HepG2 (cell line): Measurements from ENCODE around the gene RPS6KA3. TPM values are rescaled to one million over a fixed set of nuclear protein-coding genes. Genes with fewer than 3 reads are reported as not detected.
"Not testable (repeated sequence)": the region's sequence is repeated elsewhere in the genome, so short reads cannot be mapped to it uniquely, and the experiment has no call there.

ENCODE experiments used
- ATAC-seq: fragments of 200-7000 bp; cut with Tn5 transposase; 3 replicates; pipeline ENCODE4 v1.9.1; 2020; ENCODE audit warnings: mild to moderate bottlenecking, moderate library complexity
- BruUV-seq: library from RNA; stranded (reverse); fragments of 400-500 nt; replicated peaks from 2 replicates; lab custom pipeline; 2021; lab: Mats Ljungman, UMichigan
- CTCF ChIA-PET: fragments of 300-600 bp; formaldehyde crosslinking; extraction: SDS; loops from one replicate; lab custom pipeline; 2021; ENCODE audit warnings: low total read pairs, inconsistent platforms, low intra/inter-chr PET ratio; lab: Yijun Ruan, JAX
- POLR2A ChIA-PET: fragments of 350-600 bp; sonication (Branson Sonifier 250); formaldehyde crosslinking; loops from one replicate; lab custom pipeline; 2020; ENCODE audit warnings: antibody characterized with exemption, inconsistent platforms; lab: Yijun Ruan, JAX
- DNase-seq: peaks from one replicate; pipeline ENCODE4 v3.0.0-alpha.2; 2015; ENCODE audit warnings: low spot score
- FAIRE-seq: peaks from 3 replicates; lab custom pipeline; 2011; peaks lifted over from hg19 to GRCh38; lab: Jason Lieb, UNC
- H2AFZ ChIP-seq: one replicate; pipeline ENCODE4 v1.6.1; 2011; ENCODE audit warnings: low read length, inconsistent platforms
- H3K27ac ChIP-seq: fragments of 300-600 bp; 3 replicates; pipeline ENCODE4 v1.8.0; 2011; ENCODE audit warnings: mixed run types, mild to moderate bottlenecking, mixed read lengths, low read length, inconsistent platforms; ENCODE audit not compliant: insufficient read depth; ENCODE audit errors: extremely low read length
- H3K27me3 ChIP-seq, 2 experiments: fragments of 200-600 bp in 1 of 2; 2 replicates in 1 of 2; 3 replicates in 1 of 2; pipeline versions ENCODE4 v1.6.0 to v1.8.0; 2011; ENCODE audit warnings: low read length in 2 of 2, mild to moderate bottlenecking in 2 of 2, moderate library complexity in 2 of 2, inconsistent platforms in 1 of 2; ENCODE audit not compliant: insufficient read depth in 2 of 2, control insufficient read depth in 1 of 2
- H3K36me3 ChIP-seq, 2 experiments: fragments of 200-600 bp in 1 of 2; replicated peaks in 1 of 2; 2 replicates in 1 of 2; 3 replicates in 1 of 2; pipeline versions ENCODE4 v1.5.1 to v1.8.0; 2011; ENCODE audit warnings: low read length in 2 of 2, inconsistent platforms in 1 of 2; ENCODE audit not compliant: insufficient read depth in 2 of 2, control insufficient read depth in 1 of 2
- H3K4me1 ChIP-seq: 2 replicates; pipeline ENCODE4 v1.5.1; 2012; ENCODE audit warnings: low read length, inconsistent platforms; ENCODE audit not compliant: insufficient read depth
- H3K4me2 ChIP-seq: 2 replicates; pipeline ENCODE4 v1.6.0; 2011; ENCODE audit warnings: low read depth, low read length, inconsistent platforms
- H3K4me3 ChIP-seq, 3 experiments: fragments of 200-600 bp in 1 of 3; sonication (generic), shearing (Covaris generic) in 1 of 3; replicated peaks in 1 of 3; 2 replicates each; pipeline ENCODE4 v1.5.1; 2011 to 2016; ENCODE audit warnings: low read length in 3 of 3, inconsistent platforms in 2 of 3, low read depth in 2 of 3, mild to moderate bottlenecking in 2 of 3, control low read depth in 1 of 3, mixed read lengths in 1 of 3; ENCODE audit not compliant: insufficient read depth in 1 of 3
- H3K79me2 ChIP-seq: one replicate; pipeline ENCODE4 v1.6.1; 2011; ENCODE audit warnings: low read length, inconsistent platforms; ENCODE audit not compliant: insufficient read depth
- H3K9ac ChIP-seq: 2 replicates; pipeline ENCODE4 v1.6.0; 2011; ENCODE audit warnings: mild to moderate bottlenecking, low read depth, low read length, inconsistent platforms; ENCODE audit not compliant: insufficient read depth
- H3K9me3 ChIP-seq: 2 replicates; pipeline ENCODE4 v1.5.1; 2012; ENCODE audit warnings: mild to moderate bottlenecking, low read length
- H4K20me1 ChIP-seq: 2 replicates; pipeline ENCODE4 v1.6.0; 2011; ENCODE audit warnings: inconsistent platforms, mild to moderate bottlenecking, low read length, moderate library complexity; ENCODE audit not compliant: insufficient read depth
- MED1 ChIP-seq: sonication (generic); formaldehyde crosslinking; IDR thresholded peaks from 2 replicates; pipeline ENCODE4 v1.4.0; 2020; ENCODE audit warnings: missing genetic modification reagents
- POLR2A ChIP-seq, 2 experiments: IDR thresholded peaks; 2 replicates each; pipeline ENCODE4 v1.6.1; 2011; ENCODE audit warnings: low read depth in 2 of 2, low read length in 2 of 2, mild to moderate bottlenecking in 1 of 2, moderate library complexity in 1 of 2; ENCODE audit not compliant: insufficient read depth in 1 of 2
- POLR2AphosphoS5 ChIP-seq: IDR thresholded peaks from 2 replicates; pipeline ENCODE4 v1.6.1; 2012; ENCODE audit warnings: low read depth, low read length
- ZNF121 ChIP-seq: sonication (generic); formaldehyde crosslinking; IDR thresholded peaks from 2 replicates; pipeline ENCODE4 v1.5.0; 2020; ENCODE audit warnings: mild to moderate bottlenecking, missing genetic modification reagents
- WGBS: methylation state at CpG from one replicate; pipeline ENCODE4 v1.1.6; 2017; ENCODE audit warnings: low lambda C conversion rate; 5-methylcytosine and 5-hydroxymethylcytosine counted together
- in situ Hi-C: cut with HindIII; loops from 2 replicates; pipeline ENCODE4 v1.10.0; 2017; ENCODE audit warnings: low pct_unique_long_range_greater_than_20kb; ENCODE audit not compliant: extremely low pct_ligation_motif_present
- intact Hi-C: fragments of 100-400 bp; cut with micrococcal nuclease; formaldehyde crosslinking; loops from one replicate; pipeline ENCODE4 v1.10.0; 2022; ENCODE audit not compliant: unreplicated experiment
- polyA plus RNA-seq, 8 experiments: library from polyadenylated mRNA; depleted of rRNA in 3 of 8; stranded (reverse) in 7 of 8; unstranded in 1 of 8; fragments of >200 nt; fragmentation: Illumina TruSeq in 4 of 8; extraction: Trizol in 4 of 8; gene quantifications; 2 replicates each; pipeline versions ENCODE4 v1.2.1 to v1.2.3, GENCODE V29; 2011 to 2016; ENCODE audit warnings: low read depth in 4 of 8, missing spikeins in 1 of 8, mixed read lengths in 1 of 8; ENCODE audit not compliant: insufficient read depth in 1 of 8
- total RNA-seq, 5 experiments: library from RNA; depleted of rRNA; stranded (reverse); fragments of >200 nt; fragmentation: Illumina TruSeq; extraction: Trizol; gene quantifications; 2 replicates each; pipeline ENCODE4 v1.2.3, GENCODE V29; 2016; ENCODE audit warnings: low read depth in 1 of 5
- TF ChIP-seq, protein P1 (sequence below): sonication (generic); formaldehyde crosslinking; IDR thresholded peaks from 2 replicates; pipeline ENCODE4 v1.5.0; 2020; ENCODE audit warnings: mild to moderate bottlenecking, missing genetic modification reagents

Gene RPS6KA3
- total and polyA plus RNA-seq, 2 of the 13 experiments (the other 11 are each of a cell fraction or from before 2014, with no cell fraction given): 314 to 357 TPM

DNA sequence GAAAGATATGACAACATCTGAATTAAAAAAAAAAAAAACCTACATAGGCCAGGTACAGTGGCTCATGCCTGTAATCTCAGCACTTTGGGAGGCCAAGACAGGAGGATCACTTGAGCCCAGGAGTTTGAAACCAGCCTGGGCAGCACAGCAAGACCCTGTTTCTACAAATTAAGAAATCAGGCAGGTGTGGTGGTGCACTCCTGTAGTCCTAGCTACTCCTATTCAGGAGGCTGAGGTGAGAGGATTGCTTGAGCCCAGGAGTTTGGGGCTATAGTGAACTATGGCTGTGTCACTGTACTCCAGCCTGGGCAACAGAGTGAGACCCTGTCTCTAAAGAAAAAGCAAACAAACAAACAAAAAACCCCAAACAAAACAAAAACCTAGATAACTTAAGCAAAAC, 104.2 kb downstream of the RPS6KA3 start:
- DNase-seq, H3K9me3 ChIP-seq, intact Hi-C loops, H3K4me2 ChIP-seq, BruUV-seq, ATAC-seq, H3K9ac ChIP-seq, FAIRE-seq, CTCF ChIA-PET, H3K27ac ChIP-seq, H4K20me1 ChIP-seq, H3K27me3 ChIP-seq, H3K4me1 ChIP-seq, in situ Hi-C loops, H3K79me2 ChIP-seq, H3K4me3 ChIP-seq, H2AFZ ChIP-seq, POLR2A ChIA-PET: not testable (repeated sequence)
- peak; percentile 62; the same call in 1 of the 2 replicates for TF ChIP-seq ZNF121 (CRISPR knock-in tag)
- TF ChIP-seq, protein P1, sequence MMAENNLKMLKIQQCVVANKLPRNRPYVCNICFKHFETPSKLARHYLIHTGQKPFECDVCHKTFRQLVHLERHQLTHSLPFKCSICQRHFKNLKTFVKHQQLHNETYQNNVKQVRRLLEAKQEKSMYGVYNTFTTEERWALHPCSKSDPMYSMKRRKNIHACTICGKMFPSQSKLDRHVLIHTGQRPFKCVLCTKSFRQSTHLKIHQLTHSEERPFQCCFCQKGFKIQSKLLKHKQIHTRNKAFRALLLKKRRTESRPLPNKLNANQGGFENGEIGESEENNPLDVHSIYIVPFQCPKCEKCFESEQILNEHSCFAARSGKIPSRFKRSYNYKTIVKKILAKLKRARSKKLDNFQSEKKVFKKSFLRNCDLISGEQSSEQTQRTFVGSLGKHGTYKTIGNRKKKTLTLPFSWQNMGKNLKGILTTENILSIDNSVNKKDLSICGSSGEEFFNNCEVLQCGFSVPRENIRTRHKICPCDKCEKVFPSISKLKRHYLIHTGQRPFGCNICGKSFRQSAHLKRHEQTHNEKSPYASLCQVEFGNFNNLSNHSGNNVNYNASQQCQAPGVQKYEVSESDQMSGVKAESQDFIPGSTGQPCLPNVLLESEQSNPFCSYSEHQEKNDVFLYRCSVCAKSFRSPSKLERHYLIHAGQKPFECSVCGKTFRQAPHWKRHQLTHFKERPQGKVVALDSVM (CRISPR knock-in tag): 0 out of 2 replicates have a peak, but pooled peaks have one; percentile 19
- TF ChIP-seq POLR2AphosphoS5: 0 out of 2 replicates have a peak, but pooled peaks have one; percentile 34
- H3K36me3 ChIP-seq: peaks cover 1 to 51% of the 10 kb centered on the region in 2 experiments

DNA sequence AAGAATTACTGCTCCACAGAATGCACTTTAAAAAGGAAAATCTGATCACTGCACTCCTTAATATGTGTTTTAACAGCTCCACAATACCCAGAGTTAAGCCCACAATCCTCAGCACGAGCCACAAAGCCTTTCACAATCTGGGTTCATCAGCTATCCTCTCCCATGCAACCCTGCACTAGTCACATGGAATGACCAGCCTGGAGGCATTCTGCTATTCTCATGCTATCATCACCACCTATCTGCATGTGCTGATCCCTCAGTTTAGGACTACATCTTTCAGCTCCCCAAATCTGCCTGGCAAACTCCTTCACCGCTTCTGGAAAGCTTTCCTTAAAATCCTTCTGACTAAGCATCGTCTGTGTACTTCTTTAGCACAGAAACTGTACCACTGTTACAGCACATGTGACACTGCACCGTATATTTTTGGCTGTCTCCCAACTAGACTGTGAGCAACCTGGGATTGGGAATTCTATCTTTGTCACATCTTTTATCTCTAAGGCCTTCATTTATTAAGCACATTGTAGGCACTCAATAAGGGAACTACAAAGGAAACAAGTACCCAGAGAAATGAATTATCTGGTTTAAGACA, 106.8 kb downstream of the RPS6KA3 start:
- no peak overlapping the region for H3K27ac ChIP-seq
- H3K4me1 ChIP-seq: peaks cover 12% of the 10 kb centered on the region; the same call in 1 of the 2 replicates
- H3K36me3 ChIP-seq: peaks cover 3 to 61% of the 10 kb centered on the region in 2 experiments
- ChIA-PET CTCF (no interaction called here), POLR2A (no interaction called here)
- FAIRE-seq (no peak), ATAC-seq (peak; percentile 7; the same call in 1 of the 3 replicates), DNase-seq (no peak)
- no peak overlapping the region for H3K4me2 ChIP-seq
- in situ Hi-C loops: no loop called here
- no peak overlapping the region for H2AFZ ChIP-seq
- no peaks in the 10 kb centered on the region for H3K9me3 ChIP-seq
- TF ChIP-seq POLR2A (IDR thresholded peaks at IDR 0.05; ENCODE audit: insufficient read depth in 1 of 2, low read depth in 2 of 2, low read length in 2 of 2): peak in 1 of 2 experiments; percentile 37; a peak in 1 of 4 replicates
- no peak for TF ChIP-seq MED1 (CRISPR knock-in tag)
- 0 out of 2 replicates have a peak, but pooled peaks have one; percentile 32 for TF ChIP-seq POLR2AphosphoS5
- no TSS peak for BruUV-seq
- WGBS: 95% methylated on average over 4 of the region's 4 CpGs
- H3K27me3 ChIP-seq: no peaks in the 10 kb centered on the region; a peak in 1 of 5 replicates
- no peak overlapping the region for H3K9ac ChIP-seq
- H3K79me2 ChIP-seq: no peaks in the 10 kb centered on the region
- intact Hi-C loops: no loop called here
- 0 out of 2 replicates have a peak, but pooled peaks cover 2% of the 10 kb centered on the region for H4K20me1 ChIP-seq
- no peak overlapping the region for H3K4me3 ChIP-seq
